Measurements from ENCODE around the gene LYSMD3.

The LYSMD3 gene

GRCh38 chr5:90546216-90546837, 16.9 kb upstream of the LYSMD3 start:
- no peak for DNase-seq

GRCh38 chr5:90545511-90545910, 16.1 kb upstream of the LYSMD3 start:
- DNase-seq, result no peak

DNA sequence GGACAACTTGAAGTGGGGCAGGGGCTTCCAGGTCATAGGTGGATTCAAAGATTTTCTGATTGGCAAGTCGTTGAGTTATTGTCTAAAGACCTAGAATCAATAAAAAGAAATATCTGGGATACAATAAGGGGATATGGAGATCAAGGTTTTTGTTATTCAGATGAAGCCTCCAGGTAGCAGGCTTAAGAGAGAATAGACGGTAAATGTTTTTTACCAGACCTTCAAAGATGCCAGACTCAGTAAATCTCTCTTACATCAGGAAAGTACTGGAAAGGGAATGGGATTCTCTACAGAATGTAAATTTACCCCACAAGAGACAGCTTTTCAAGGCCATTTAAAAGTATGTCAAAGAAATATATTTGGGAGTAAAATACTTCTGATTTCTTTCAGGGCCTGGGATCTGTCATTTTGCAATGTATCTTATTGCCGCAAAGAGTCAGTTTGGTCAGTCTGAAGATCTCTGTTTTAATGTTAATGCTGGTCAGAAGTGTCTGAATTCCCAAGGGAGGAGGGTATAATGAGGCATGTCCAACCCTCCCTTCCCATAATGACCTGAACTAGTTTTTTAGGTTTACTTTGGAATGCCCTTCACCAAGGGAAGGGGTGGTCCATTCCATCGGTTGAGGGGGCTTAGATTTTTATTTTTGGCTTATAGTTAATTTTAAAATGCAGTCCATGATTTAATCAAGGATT, 13.6 kb upstream of the LYSMD3 start:
- DNase-seq, result no peak

DNA sequence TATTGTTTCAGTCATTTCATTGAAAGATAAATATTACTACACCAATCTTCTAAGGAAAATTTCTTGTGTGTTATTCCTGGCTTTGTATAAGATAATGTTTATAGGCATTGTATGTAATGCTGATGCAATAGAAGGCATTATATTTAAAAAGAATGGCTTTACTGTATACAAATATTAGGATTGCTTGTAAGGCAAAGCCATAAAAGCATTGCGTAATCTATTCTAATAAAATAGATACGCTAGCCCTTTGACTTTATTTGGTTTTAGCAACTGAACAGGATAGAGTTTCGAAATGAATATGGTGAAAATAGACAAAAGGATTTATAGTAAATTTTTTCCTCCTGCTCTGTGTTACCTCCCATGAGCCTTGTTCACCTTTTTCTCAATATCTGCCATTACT, 5.5 kb upstream of the LYSMD3 start:
- no peak for DNase-seq

GRCh38 chr5:90533794-90534193, 4.4 kb upstream of the LYSMD3 start:
- DNase-seq, result no peak

- DNase-seq, result no peak
These were observed 1.5 kb upstream of the LYSMD3 start for GRCh38 chr5:90530736-90531487.

DNA sequence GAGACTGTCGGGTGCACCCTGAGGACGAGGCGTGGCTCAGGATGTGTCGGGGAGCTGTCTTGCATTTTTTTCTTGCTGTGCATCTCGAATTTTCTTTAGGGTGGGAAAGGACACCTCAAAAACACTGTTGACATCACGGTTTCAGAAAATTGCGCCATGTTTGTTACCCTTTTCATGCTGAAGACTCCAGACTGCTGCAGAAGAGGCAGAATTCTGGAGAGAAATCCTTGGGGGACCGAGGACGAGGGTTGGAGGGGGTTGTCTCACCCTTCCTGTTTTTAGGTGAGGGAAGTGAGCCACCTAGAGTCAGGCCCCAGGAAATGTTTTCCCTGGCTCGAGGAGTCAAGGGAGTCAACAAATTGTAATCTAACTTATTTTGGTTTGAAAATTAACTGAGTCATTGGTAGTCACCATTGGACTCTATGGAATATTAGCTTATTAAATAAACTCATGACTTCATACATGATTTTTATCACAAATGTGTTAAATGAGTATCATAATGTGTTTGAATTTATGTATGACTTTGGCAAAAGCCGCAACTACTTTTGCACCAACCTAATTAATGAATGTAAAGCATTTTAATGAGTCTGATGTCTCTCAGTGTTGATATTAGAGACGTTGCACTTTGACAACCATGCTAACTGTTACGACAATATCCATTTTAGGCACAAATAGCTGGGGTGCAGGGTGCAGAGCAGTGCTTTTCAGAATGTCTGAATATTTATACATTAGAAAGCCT, 724 bp upstream of the LYSMD3 start:
- peak; percentile 49 to 69 for DNase-seq

DNA sequence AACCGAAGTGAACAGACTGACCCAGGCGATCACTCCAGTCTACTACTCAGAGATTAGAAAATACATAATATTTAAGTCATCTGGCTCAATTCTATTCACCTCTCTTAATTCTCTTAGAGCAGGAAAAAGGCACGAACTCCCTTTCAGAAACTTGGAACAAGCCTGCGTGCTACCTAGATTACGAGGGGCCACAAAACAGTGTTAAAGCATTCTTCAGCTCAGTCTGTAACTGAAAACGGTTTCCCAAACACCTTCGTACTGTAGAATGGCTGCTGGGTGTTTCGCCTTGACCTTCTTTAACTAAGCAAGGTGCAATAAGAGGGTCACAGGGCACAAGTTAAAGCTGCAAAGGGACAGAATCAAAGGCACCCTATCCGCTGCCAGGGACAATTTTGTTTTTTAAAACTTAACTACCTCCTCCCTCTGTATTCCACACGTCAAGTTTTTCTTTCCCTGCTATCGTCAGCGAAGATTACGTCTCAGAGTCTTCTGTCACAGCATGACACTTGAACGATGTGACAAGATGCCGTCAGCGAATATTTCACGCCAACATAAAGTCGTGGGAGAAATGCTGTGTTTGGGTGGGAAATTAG, 687 bp downstream of the LYSMD3 start:
- DNase-seq, result no peak

- no peak for DNase-seq
These were observed 10.3 kb downstream of the LYSMD3 start for GRCh38 chr5:90519081-90519480.

DNA sequence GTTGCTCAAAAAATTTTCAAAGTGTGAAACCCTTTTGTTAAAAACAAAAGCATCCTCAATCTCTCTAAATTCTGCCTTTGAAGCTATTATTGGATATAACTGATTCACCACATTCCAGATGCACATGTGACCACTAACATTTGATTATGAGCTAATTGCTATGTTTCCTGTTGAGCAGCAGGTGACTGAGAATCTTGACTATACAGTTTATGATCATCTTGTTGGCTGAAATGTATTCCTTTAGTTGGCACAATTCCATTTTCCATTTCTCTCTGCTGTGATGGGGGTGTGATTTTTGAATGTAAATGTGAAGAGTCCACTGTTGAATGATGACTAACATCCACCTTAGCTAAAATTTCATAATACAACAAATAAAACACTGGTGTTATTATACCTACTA, 10.7 kb downstream of the LYSMD3 start:
- no peak for DNase-seq

DNA sequence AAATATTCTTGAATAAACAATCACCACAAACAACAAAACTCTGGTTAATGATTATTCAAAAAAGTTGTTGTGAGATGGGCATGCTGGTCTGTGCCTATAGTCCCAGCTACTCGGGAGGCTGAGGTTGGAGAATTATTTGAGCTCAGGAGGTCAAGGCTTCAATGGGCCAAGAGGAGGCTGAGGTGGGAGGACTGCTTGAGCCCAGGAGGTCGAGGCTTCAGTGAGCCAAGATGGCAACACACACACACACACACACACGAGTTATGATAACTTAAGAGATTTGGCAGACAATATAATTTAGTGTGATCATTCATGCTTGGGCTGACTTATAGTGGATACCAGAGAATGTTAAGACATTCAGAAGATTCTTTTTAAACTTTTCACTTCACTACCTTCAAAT, 14.9 kb downstream of the LYSMD3 start:
- no peak for DNase-seq

DNA sequence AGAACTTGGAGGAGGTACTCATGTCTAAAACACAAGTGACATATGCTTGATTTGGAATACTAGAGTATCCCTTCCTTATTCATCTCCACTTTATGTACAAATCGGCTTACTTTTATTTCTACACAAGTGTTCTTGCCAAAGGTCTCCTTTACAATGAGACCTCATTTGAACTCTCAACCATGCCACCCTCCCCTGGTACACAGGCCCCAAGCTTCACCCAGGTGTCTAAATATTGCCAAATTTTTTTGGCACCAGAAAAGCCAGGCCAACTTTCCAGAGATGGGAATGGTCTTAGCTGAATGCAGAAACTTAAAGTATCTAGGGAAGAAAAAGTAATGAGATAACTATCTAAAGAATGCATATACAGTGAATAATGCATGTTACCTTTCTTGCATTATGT, 18.9 kb downstream of the LYSMD3 start:
- no peak for DNase-seq

DNA sequence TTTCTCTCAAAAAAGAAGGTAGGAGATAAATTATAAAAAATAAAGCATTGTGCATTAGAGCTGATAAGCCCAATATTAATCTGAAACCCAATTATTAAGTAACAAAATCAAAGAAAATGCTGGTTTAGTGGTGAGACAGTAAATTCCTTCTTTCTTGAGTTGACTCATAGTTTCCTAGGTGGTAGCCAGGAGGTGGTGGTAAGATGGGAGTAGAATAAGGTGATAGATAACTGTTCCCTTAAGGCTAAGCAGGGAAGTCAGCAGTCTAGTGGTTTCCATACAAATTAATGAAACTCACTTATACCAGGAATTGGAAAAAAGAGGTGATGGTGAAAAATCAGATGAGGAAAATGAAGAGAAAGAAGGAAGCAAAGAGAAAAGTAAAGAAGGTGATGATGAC, 23.2 kb downstream of the LYSMD3 start:
- DNase-seq, result no peak

DNA sequence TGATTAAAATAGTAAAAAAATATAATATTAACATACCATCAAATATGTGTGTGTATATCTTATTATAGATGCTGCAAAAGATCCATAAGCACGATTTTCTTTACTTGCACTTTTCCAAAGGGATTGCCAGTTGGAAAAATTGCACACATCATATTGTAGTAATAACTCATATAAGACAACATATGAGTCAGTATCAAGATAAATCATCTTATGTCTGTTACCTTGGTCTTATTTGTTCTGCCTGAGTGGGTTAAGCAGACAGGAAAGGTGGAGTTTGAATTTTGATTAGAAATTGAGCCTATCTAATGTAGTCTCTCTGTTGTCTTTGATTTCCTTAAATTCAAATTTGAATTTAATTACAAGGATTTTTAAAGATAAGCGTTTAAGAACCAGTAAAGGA, 24.6 kb downstream of the LYSMD3 start:
- no peak for DNase-seq

- DNase-seq, result no peak
These were observed 25.8 kb downstream of the LYSMD3 start for GRCh38 chr5:90503596-90503995.

DNA sequence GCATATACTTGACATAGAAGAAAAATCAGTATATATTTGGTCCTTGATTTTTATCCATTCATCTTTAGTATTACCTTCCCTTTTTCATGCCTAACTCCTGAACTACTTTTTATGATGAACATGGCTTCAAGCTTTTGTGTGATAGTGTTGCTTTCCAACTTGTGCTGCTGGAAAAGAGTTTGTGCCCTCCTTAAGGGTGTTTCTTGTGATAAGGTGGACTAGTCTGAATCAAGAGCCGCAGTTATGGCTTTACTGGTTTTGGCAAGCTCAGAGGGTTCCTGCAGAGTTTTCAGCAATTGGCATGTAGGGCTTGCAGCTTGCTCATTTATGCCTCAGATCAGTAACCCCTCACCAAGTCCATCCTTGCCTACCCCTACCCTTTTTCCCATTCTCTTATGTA, 34.2 kb downstream of the LYSMD3 start:
- no peak for DNase-seq

DNA sequence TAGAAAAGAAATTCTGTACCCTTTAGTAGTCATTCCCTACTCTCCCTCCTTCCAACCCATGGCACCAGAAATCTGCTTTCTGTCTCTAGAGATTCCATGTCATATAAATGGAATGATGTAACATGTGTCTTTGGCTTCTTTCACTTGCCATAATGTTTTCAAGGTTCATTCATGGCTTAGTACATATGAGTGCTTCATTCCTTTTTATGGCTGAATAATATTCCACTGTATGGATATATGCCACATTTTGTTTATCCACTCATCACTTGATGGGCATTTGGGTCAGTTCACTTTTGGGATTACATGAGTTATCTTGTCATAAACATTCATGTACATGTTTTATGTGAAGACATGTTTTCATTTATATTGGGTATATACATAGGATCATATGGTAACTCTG, 35.3 kb downstream of the LYSMD3 start:
- DNase-seq, result no peak

DNA sequence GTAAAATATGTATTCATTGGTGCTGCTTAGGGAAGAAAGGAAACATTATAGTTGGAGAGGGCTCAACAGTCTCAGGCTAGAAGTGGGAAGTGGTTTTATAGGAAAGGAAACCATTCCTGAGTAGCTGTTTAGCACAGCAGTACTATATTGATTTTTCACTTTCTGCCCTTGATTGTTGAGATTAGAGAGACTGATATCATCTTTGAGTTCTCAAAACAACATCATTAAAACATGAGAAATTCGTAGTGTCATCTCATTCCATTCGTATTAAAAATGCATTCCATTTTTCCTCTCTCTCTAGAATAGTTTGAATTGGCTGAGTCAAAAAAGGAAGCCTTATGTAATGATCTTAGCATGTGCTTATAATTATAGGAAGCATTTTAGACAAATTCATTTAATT, 40.6 kb downstream of the LYSMD3 start:
- DNase-seq, result no peak

DNA sequence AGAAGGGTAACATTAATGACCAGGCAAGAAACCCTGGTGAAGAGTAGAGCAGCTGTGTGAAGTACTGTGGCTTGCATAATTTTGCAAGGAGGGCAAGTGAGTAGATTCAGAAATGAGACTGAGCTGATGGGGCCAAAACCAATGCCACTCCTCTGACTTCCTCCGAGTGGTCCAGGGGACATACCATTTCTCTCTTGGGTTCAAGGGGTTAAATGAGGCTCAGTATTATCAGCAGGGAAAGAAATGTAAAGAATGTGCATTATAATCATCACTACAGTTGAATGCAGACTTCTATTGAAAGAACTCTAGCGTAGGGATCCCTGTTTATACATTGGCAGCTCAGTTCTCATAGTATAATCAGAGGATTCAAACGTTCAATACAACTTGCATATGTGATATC, 44.8 kb downstream of the LYSMD3 start:
- no peak for DNase-seq

GRCh38 chr5:90483206-90483605, 46.2 kb downstream of the LYSMD3 start:
- DNase-seq, result no peak

DNA sequence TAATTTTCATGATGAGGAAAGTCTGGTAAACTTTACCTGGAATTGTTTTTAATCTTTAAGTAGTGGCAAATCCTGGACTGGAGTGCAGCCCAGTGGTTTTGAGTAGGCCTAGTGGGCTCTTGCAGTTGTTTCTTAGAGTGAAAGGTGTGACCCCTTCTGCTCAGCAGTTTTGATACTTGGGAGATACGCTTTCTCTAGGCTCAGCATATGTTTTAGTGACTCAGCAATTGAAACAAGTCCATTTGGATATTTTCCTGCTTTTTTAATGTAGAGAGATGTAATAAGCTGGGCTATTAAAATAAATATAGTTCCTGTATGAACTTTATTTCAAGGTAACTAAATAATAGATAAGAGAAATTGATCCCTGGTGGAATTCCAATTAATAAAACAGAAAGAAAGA, 48.7 kb downstream of the LYSMD3 start:
- no peak for DNase-seq

- DNase-seq, result no peak
These were observed 49.6 kb downstream of the LYSMD3 start for GRCh38 chr5:90479611-90480385.

All from stimulated activated CD4-positive, alpha-beta T cell treated with anti-CD3 and anti-CD28 coated beads, Interleukin-2, amount 100 ng/mL, for 24 hours (primary cell).